Sciatic nerve (tissue), 2 donors: ENCODE measurements around the gene DBN1. TPM values are rescaled to one million over a fixed set of nuclear protein-coding genes. Genes with fewer than 3 reads are reported as not detected.

ENCODE experiments used
- ATAC-seq: fragments of 200-7000 bp; cut with Tn5 transposase; one replicate; pipeline ENCODE4 v1.9.1; 2020; ENCODE audit warnings: mild to moderate bottlenecking, moderate library complexity
- DNase-seq: peaks from one replicate; pipeline ENCODE4 v3.0.0-alpha.2; 2020; ENCODE audit warnings: low spot score
- intact Hi-C: fragments of 100-400 bp; cut with DNase I; formaldehyde crosslinking; loops from one replicate; pipeline ENCODE4 v1.14.2; 2022
- total RNA-seq: library from RNA; stranded (reverse); fragmentation: NEBNext Ultra II Directional; extraction: Animal tissue kit (Norgen Biotek cat#: 25700); gene quantifications from one replicate; pipeline ENCODE4 v1.2.1, GENCODE V29; 2021
- donor health status: DM: no; HTN: no; CAD: no.
- donor health status: DM: no; HTN: no; CAD: no.

DBN1 gene
- total RNA-seq, 1 donor from 2014 or later = 63.5 TPM

- ATAC-seq = no peak
- intact Hi-C loops = no loop called here
- DNase-seq = no peak
Observed at GRCh38 chr5:177465044-177465443, 8.4 kb downstream of the DBN1 start.

GRCh38 chr5:177462021-177462670 lies 11.3 kb downstream of the DBN1 start:
- no peak for DNase-seq
- intact Hi-C loops = no loop called here
- ATAC-seq = no peak

- intact Hi-C loops = loop anchor here (5.0 kb wide), 1 partner anchor 58 kb away; the partner anchor contains the start of gene PFN3
- ATAC-seq = no peak
Observed at GRCh38 chr5:177459819-177460628, 13.4 kb downstream of the DBN1 start.

GRCh38 chr5:177459357-177459756 lies 14.1 kb downstream of the DBN1 start:
- intact Hi-C loops = loop anchor here (5.0 kb wide), 1 partner anchor 57 kb away; the partner anchor contains the start of gene PFN3

More at GRCh38 chr5:177459819-177460628, 13.4 kb downstream of the DBN1 start:
- no peak for DNase-seq

GRCh38 chr5:177458912-177459350 lies 14.5 kb downstream of the DBN1 start:
- ATAC-seq = no peak
- DNase-seq = no peak
- intact Hi-C loops = loop anchor here (5.0 kb wide), 1 partner anchor 57 kb away; the partner anchor contains the start of gene PFN3

More at GRCh38 chr5:177459357-177459756, 14.1 kb downstream of the DBN1 start:
- no peak for ATAC-seq
- DNase-seq = no peak

- no peak for DNase-seq
- intact Hi-C loops = loop anchor here (5.0 kb wide), 1 partner anchor 56 kb away; the partner anchor contains the start of gene PFN3
- ATAC-seq = no peak
Observed at GRCh38 chr5:177457852-177458681, 15.4 kb downstream of the DBN1 start.

GRCh38 chr5:177456976-177457851 lies 16.2 kb downstream of the DBN1 start:
- no peak for DNase-seq
- ATAC-seq = peak; percentile 73
- intact Hi-C loops = loop anchor here (5.0 kb wide), 1 partner anchor 55 kb away; the partner anchor contains the start of gene PFN3

GRCh38 chr5:177456591-177456964 lies 16.9 kb downstream of the DBN1 start:
- ATAC-seq = peak; percentile 3
- no peak for DNase-seq

GRCh38 chr5:177455661-177456590 lies 17.5 kb downstream of the DBN1 start:
- DNase-seq = peak; percentile 96
- intact Hi-C loops = loop anchor here (5.0 kb wide), 1 partner anchor 54 kb away; the partner anchor contains the start of gene PFN3
- ATAC-seq = peak; percentile 74

More at GRCh38 chr5:177456591-177456964, 16.9 kb downstream of the DBN1 start:
- intact Hi-C loops = loop anchor here (5.0 kb wide), 1 partner anchor 54 kb away; the partner anchor contains the start of gene PFN3

GRCh38 chr5:177455036-177455660 lies 18.3 kb downstream of the DBN1 start:
- ATAC-seq (peak; percentile 11), DNase-seq (peak; percentile 86)
- intact Hi-C loops = loop anchor here (5.0 kb wide), 1 partner anchor 53 kb away; the partner anchor contains the start of gene PFN3

GRCh38 chr5:177454397-177455035 lies 18.9 kb downstream of the DBN1 start:
- ATAC-seq (peak; percentile 69), DNase-seq (peak; percentile 96)
- intact Hi-C loops = loop anchor here (5.0 kb wide), 1 partner anchor 52 kb away; the partner anchor contains the start of gene PFN3

GRCh38 chr5:177453852-177454396 lies 19.5 kb downstream of the DBN1 start:
- DNase-seq (peak; percentile 78), ATAC-seq (peak; percentile 7)
- intact Hi-C loops = no loop called here

GRCh38 chr5:177452688-177453638 lies 20.5 kb downstream of the DBN1 start:
- no peak for DNase-seq
- intact Hi-C loops = no loop called here
- no peak for ATAC-seq

- intact Hi-C loops = no loop called here
- DNase-seq (no peak), ATAC-seq (no peak)
Observed at GRCh38 chr5:177450667-177451424, 22.6 kb downstream of the DBN1 start.
